Lung (tissue), 12 donors: Measurements from ENCODE around the gene PLEKHG4B. TPM values are rescaled to one million over a fixed set of nuclear protein-coding genes. Genes with fewer than 3 reads are reported as not detected.

Source experiments
- ATAC-seq: fragments of 200-7000 bp; cut with Tn5 transposase; one replicate; pipeline ENCODE4 v1.9.1; 2020; ENCODE audit warnings: moderate number of reproducible peaks; ENCODE audit not compliant: insufficient read depth, low FRiP score
- DNase-seq, 3 donors: peaks; one replicate each; pipeline ENCODE4 v3.0.0-alpha.2; 2013 to 2017
- H3K27ac ChIP-seq, 2 donors: one replicate each; pipeline ENCODE4 v1.5.1; 2013; ENCODE audit warnings: mild to moderate bottlenecking in 2 of 2, moderate library complexity in 2 of 2, control low read depth in 1 of 2, inconsistent platforms in 1 of 2, low read depth in 1 of 2, low read length in 1 of 2
- H3K27me3 ChIP-seq, 3 donors: one replicate each; pipeline ENCODE4 v1.5.1; 2013; ENCODE audit warnings: low read length in 2 of 3; ENCODE audit not compliant: control insufficient read depth in 3 of 3, insufficient read depth in 3 of 3
- H3K36me3 ChIP-seq, 4 donors: one replicate each; pipeline ENCODE4 v1.5.1; 2013; ENCODE audit warnings: low read length in 4 of 4, mild to moderate bottlenecking in 1 of 4, moderate library complexity in 1 of 4; ENCODE audit not compliant: control insufficient read depth in 4 of 4, insufficient read depth in 4 of 4
- H3K4me1 ChIP-seq, 5 donors: one replicate each; pipeline ENCODE4 v1.5.1; 2013; ENCODE audit warnings: low read length in 5 of 5, mild to moderate bottlenecking in 2 of 5, moderate library complexity in 1 of 5; ENCODE audit not compliant: control insufficient read depth in 5 of 5, insufficient read depth in 5 of 5
- H3K4me3 ChIP-seq: one replicate; pipeline ENCODE4 v1.5.1; 2013; ENCODE audit warnings: mild to moderate bottlenecking, control low read depth, moderate library complexity
- H3K9ac ChIP-seq, 2 donors: one replicate each; pipeline ENCODE4 v1.5.1; 2013; ENCODE audit warnings: low read length in 2 of 2, control low read depth in 1 of 2; ENCODE audit not compliant: insufficient read depth in 1 of 2
- H3K9me3 ChIP-seq, 4 donors: one replicate each; pipeline ENCODE4 v1.5.1; 2013; ENCODE audit warnings: low read length in 3 of 4, mild to moderate bottlenecking in 1 of 4, moderate library complexity in 1 of 4; ENCODE audit not compliant: control insufficient read depth in 4 of 4, insufficient read depth in 3 of 4
- CTCF ChIP-seq: IDR thresholded peaks from 2 replicates; pipeline ENCODE4 v1.5.1; 2012; ENCODE audit warnings: mild to moderate bottlenecking; ENCODE audit errors: control extremely low read depth, extremely low read depth
- WGBS, 2 donors: extraction: QIAGEN DNeasy Blood & Tissue Kit; methylation state at CpG; one replicate each; pipeline ENCODE4 v1.1.7; 2013; 5-methylcytosine and 5-hydroxymethylcytosine counted together
- polyA plus RNA-seq, 2 donors: library from polyadenylated mRNA; stranded (reverse); fragments of 200-250 nt; gene quantifications; one replicate each; pipeline ENCODE4 v1.2.1, GENCODE V29; 2013
- total RNA-seq, 2 donors: library from RNA; depleted of rRNA in 1 of 2; stranded (reverse); fragments of >200 nt in 1 of 2; gene quantifications; one replicate each; pipeline ENCODE4 v1.2.1, GENCODE V29; 2014 to 2021
- donor health status: control.
- donor health status: control.
- donor health status: Bipolar disorder and iron deficiency.
- donor health status: healthy.
- donor health status: DM: yes; HTN: yes; CAD: no.

PLEKHG4B gene
- total and polyA plus RNA-seq, 4 donors: 0.24 to 4.7 (median 3.0) TPM

- WGBS, 2 donors: 84 to 91% methylated on average over 22 of the region's 22 CpGs
Observed at GRCh38 chr5:76358-77169, 15.4 kb upstream of the PLEKHG4B start.

DNA sequence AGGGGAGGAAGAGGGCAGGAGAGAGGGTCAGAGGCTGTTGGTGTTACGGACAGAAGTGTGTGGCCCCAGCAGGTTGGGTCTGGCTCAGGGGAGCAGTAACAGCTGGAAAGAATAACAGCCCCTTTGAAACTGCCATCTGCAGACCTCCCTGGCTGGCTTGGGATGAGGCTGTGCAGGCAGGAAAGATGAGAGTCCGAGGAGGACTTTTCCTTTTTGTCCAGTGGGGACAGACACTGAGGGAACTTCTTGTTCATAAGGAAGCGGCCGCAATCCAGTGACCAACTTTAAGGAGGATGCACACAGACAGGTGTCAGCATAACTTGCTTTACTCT is 14.8 kb upstream of the PLEKHG4B start:
- H3K27me3 ChIP-seq: peaks cover 0 to 6% (median 2%) of the 10 kb centered on the region in 3 donors
- peaks cover 0 to 2% (median 0%) of the 10 kb centered on the region in 4 donors for H3K9me3 ChIP-seq
- no peak overlapping the region for H3K4me3 ChIP-seq
- no peaks in the 10 kb centered on the region for H3K36me3 ChIP-seq
- no peak overlapping the region for H3K27ac ChIP-seq
- DNase-seq (no peak), ATAC-seq (no peak)
- TF ChIP-seq CTCF: no peak
- 82% methylated on average over 4 of the region's 4 CpGs for WGBS, 2 donors
- no peak overlapping the region for H3K9ac ChIP-seq
- peaks cover 0 to 4% (median 0%) of the 10 kb centered on the region in 5 donors for H3K4me1 ChIP-seq

More at GRCh38 chr5:76358-77169, 15.4 kb upstream of the PLEKHG4B start:
- peaks cover 0 to 6% (median 0%) of the 10 kb centered on the region in 3 donors for H3K27me3 ChIP-seq
- H3K4me1 ChIP-seq: peaks cover 0 to 2% (median 0%) of the 10 kb centered on the region in 5 donors
- H3K4me3 ChIP-seq: no peak overlapping the region
- peaks cover 0 to 2% (median 0%) of the 10 kb centered on the region in 4 donors for H3K9me3 ChIP-seq
- ATAC-seq (no peak), DNase-seq (no peak)
- H3K36me3 ChIP-seq: no peaks in the 10 kb centered on the region
- H3K9ac ChIP-seq: no peak overlapping the region
- no peak overlapping the region for H3K27ac ChIP-seq
- no peak for TF ChIP-seq CTCF

GRCh38 chr5:77546-77945 is 14.4 kb upstream of the PLEKHG4B start:
- Histone ChIP-seq H3K27me3 (peaks cover 0 to 6% (median 5%) of the 10 kb centered on the region in 3 donors), H3K27ac (no peak overlapping the region), H3K36me3 (no peaks in the 10 kb centered on the region), H3K4me3 (no peak overlapping the region), H3K9ac (no peak overlapping the region), H3K4me1 (peaks cover 0 to 5% (median 0%) of the 10 kb centered on the region in 5 donors), H3K9me3 (peaks cover 0 to 2% (median 0%) of the 10 kb centered on the region in 4 donors)
- ATAC-seq (no peak), DNase-seq (no peak)
- 87 to 91% methylated on average over 10 of the region's 10 CpGs for WGBS, 2 donors
- TF ChIP-seq CTCF: no peak
